HG03196 (cell line): ENCODE data around the gene CCDC90B.

Experiments
- ATAC-seq: cut with Tn5 transposase; IDR thresholded peaks from one replicate; pipeline ENCODE4 v1.9.1; 2021; ENCODE audit not compliant: unreplicated experiment

CCDC90B gene

GRCh38 chr11:83241291-83241946 lies 44.7 kb downstream of the CCDC90B start:
- peak; percentile 73 for ATAC-seq

- no peak for ATAC-seq
Measured at GRCh38 chr11:83238111-83238510, 48.1 kb downstream of the CCDC90B start.

DNA sequence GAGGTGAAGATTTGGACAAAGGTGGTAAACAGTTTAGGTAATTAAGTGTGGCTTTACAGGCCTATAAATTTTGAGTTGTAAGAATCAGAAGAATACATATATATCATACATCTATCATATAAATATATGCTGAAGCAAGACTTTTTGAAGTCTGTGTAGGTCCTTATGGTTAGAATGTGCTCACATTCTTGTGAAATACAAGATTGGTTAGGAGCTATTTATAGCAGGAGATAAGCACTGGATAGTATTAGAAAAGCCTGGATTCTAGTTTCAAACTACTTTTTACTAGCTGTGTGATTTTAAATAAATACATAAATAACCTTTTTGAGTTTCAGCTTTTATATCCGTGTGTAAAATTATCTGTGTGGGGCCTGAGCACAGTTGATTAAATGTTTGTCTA lies 50.3 kb downstream of the CCDC90B start:
- no peak for ATAC-seq

- no peak for ATAC-seq
Measured at GRCh38 chr11:83223457-83223856, 62.7 kb downstream of the CCDC90B start.

- ATAC-seq, result no peak
Measured at GRCh38 chr11:83222499-83222898, 63.7 kb downstream of the CCDC90B start.

DNA sequence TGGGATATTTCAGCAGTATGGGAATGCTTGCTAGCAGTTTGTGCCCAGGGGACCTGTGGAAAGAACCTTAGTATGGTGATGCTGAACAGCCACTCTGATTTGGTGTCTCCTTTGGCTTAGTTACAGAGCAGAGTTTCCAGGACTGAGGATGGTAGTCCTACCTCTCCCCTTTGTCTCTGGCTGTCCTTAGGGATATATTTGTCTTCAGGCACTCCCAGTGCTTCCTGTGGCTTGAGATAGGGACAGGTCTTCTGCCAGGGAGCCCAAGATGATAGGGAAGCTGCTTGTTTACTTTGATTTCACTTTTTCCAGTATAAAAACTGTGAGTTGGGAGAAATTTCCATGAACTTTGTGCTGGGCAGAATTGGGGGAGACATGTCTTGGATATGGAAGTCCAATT lies 64.5 kb downstream of the CCDC90B start:
- no peak for ATAC-seq

- no peak for ATAC-seq
Measured at GRCh38 chr11:83220260-83220659, 65.9 kb downstream of the CCDC90B start.

DNA sequence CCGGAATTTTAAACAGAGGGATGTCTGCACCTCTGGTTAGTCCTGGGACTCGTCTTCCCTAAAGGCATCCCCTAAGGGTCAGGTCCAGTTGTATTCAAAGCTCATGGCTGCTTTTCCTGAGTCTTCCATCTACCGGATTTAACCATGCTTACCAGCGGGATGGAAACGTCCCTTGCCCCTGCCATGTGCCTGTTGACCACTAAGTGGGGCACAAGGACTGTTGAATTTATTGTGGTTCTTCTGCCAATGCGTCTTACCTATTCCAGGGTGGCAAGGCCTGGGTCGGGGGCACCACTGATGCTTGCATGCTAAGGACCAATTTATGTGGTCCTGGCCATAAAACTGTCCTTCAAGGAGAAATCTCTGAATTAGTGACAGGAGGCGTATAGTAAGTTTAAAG lies 67.1 kb downstream of the CCDC90B start:
- ATAC-seq, result no peak
